GM19397 (cell line): ENCODE data around the gene NAIF1.
"Not testable (repeated sequence)": the region's sequence is repeated elsewhere in the genome, so short reads cannot be mapped to it uniquely, and the experiment has no call there.

ENCODE experiments used
- ATAC-seq: cut with Tn5 transposase; IDR thresholded peaks from one replicate; pipeline ENCODE4 v1.9.1; 2021; ENCODE audit warnings: mild to moderate bottlenecking, moderate library complexity; ENCODE audit not compliant: unreplicated experiment

NAIF1 gene

GRCh38 chr9:128034821-128035652 lies 32.1 kb downstream of the NAIF1 start:
- ATAC-seq, result no peak

- ATAC-seq, result no peak
Observed at GRCh38 chr9:128033609-128034008, 33.5 kb downstream of the NAIF1 start.

GRCh38 chr9:128027705-128028104 lies 39.4 kb downstream of the NAIF1 start:
- ATAC-seq, result no peak

- ATAC-seq, result no peak
Observed at GRCh38 chr9:128026773-128027541, 40.2 kb downstream of the NAIF1 start.

- no peak for ATAC-seq
Observed at GRCh38 chr9:128026255-128026772, 40.8 kb downstream of the NAIF1 start.

- ATAC-seq, result no peak
Observed at GRCh38 chr9:128025736-128026135, 41.4 kb downstream of the NAIF1 start.

GRCh38 chr9:128024761-128025308 lies 42.3 kb downstream of the NAIF1 start:
- ATAC-seq, result no peak

GRCh38 chr9:128023671-128024070 lies 43.4 kb downstream of the NAIF1 start:
- not testable (repeated sequence) for ATAC-seq

GRCh38 chr9:128022886-128023285 lies 44.2 kb downstream of the NAIF1 start:
- no peak for ATAC-seq

- no peak for ATAC-seq
Observed at GRCh38 chr9:128021098-128021497, 46.0 kb downstream of the NAIF1 start.

- ATAC-seq, result no peak
Observed at GRCh38 chr9:128020692-128021091, 46.4 kb downstream of the NAIF1 start.

- ATAC-seq, result no peak
Observed at GRCh38 chr9:128015696-128016095, 51.4 kb downstream of the NAIF1 start.
